Islet of Langerhans (tissue), 1 donor: Measurements from ENCODE around the gene ZBTB7C.

ENCODE experiments used
- FAIRE-seq: peaks from one replicate; lab custom pipeline; 2011; peaks lifted over from hg19 to GRCh38; lab: Jason Lieb, UNC

ZBTB7C gene

GRCh38 chr18:48137374-48138081, 271.7 kb downstream of the ZBTB7C start:
- no peak for FAIRE-seq

- no peak for FAIRE-seq
These were observed 272.3 kb downstream of the ZBTB7C start for GRCh38 chr18:48136827-48137373.

- FAIRE-seq, result no peak
These were observed 272.9 kb downstream of the ZBTB7C start for GRCh38 chr18:48136051-48136826.

GRCh38 chr18:48135436-48135966, 273.7 kb downstream of the ZBTB7C start:
- no peak for FAIRE-seq

DNA sequence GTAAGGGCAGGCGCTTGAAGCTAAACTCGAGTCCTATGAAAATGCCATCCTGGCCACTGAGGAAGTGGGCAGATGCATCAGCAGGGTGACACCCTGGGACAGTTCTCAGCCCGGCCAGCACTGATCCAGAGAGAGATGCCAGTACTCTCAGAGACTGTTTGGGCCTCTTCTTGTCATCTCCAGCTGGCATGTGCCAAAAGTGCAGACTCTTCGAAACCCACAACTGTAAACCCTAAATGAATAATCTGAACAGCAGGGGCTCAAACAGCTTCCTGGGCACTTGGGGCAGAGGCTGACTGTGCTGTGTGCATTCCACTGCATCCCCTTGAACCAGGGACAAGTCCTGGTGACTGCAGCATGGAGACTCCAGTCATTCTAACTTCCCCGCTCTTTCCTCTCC, 274.6 kb downstream of the ZBTB7C start:
- no peak for FAIRE-seq

DNA sequence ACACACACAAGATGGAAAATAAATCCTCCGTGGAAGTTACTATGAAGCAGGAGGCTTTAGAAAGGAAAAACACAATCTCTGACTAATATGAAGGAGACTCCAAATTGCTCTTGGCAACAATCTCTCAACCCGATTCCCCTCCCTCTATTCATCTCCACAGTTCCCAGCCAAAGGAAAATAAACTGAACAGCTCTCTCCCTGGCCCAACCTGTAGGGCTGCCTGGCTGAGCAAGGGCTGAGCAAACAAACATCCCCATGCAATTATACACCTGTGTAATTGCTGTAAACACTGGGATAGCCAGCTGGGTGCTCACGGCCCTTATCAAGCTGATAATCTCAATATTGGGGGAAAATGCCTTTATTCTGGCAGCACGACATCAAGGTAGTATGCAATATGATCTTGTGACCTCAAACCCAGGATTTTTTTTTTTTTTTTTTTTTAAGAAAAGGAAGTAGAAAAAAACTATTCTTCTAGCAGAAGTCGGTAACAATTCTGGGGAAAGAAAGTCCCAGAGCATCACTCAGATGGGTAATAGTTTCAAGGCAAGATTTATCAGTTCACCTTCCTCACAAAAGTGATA, 275.4 kb downstream of the ZBTB7C start:
- FAIRE-seq, result no peak

DNA sequence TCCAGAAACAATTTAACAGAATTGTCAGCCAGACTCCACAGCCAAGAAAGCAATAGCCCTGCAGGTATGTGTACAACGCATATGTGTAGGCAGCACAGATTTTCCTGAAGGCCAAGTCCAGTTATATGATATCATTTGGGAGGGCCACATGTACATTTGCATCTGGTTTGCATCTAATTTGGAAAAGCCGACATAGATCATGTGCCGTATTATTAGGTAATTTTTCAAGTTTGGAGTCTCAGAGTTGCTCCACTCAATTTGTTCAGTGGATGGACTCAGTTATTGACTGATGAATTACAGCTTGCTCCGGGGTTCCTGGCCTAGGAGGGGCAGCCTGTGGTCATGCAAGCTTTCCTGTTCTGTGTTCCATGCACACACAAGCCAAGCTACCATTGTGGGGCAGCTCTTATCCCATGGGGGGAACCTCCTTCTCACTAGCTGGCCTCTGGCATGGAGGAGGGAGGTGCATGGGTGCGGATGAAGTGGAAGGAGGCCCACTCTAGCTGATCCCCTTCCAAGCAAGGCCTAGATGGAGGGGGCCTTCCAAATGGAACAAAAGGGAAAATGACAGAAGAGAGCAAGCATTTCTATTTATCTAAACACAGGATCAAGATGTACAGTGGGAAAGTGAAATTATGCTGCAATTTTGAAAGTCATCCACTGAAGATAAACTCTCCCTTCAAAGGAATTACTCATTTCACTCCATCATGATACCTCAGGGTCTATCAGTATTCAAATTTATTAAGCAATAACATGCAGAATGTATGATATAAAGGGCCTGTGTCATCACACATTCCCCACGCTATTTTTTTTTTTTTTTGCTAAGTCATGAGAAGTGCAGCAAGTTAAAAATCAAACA, 276.2 kb downstream of the ZBTB7C start:
- no peak for FAIRE-seq

DNA sequence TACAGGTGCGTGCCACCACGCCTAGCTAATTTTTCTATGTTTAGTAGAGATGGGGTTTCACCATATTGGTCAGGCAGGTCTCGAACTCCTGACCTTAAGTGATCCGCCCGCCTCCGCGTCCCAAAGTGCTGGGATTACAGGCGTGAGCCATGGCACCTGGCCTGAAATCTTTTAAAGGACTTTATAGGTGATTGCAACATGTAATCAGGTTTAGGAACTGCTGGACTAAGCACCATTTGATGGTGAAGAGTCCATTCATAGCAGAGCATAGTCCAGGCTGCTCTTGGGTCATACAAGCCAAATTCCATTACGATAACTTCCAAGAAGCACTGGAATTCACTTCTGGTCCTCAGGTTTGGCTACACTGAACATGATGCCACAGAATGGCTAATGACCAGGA, 278.1 kb downstream of the ZBTB7C start:
- no peak for FAIRE-seq

DNA sequence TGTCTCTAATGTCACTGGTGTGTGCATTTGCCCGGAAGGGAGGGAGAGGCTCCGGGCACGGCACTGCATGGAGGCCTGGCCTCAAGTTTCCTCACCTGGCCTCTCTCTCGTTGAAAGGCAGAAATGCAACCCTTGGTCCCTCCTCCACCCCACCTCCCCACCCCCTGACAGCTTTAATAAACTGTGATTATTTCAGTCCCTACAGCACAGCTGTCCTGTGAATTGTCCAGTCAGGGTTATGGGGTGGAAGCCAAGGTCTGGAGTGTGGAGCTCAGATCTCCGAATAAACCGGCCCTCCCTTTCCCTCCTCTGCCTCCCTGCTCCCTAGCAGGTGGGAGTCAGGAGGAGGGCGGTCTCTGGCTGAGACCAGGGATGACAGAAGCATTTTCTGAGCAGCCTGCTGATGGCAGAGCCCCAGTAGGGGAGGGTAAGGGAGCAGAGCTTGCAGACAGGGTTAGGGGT, 279.5 kb downstream of the ZBTB7C start:
- no peak for FAIRE-seq

- no peak for FAIRE-seq
These were observed 281.6 kb downstream of the ZBTB7C start for GRCh38 chr18:48127606-48128005.

GRCh38 chr18:48126240-48126639, 282.9 kb downstream of the ZBTB7C start:
- FAIRE-seq, result no peak

GRCh38 chr18:48125724-48126123, 283.5 kb downstream of the ZBTB7C start:
- no peak for FAIRE-seq

DNA sequence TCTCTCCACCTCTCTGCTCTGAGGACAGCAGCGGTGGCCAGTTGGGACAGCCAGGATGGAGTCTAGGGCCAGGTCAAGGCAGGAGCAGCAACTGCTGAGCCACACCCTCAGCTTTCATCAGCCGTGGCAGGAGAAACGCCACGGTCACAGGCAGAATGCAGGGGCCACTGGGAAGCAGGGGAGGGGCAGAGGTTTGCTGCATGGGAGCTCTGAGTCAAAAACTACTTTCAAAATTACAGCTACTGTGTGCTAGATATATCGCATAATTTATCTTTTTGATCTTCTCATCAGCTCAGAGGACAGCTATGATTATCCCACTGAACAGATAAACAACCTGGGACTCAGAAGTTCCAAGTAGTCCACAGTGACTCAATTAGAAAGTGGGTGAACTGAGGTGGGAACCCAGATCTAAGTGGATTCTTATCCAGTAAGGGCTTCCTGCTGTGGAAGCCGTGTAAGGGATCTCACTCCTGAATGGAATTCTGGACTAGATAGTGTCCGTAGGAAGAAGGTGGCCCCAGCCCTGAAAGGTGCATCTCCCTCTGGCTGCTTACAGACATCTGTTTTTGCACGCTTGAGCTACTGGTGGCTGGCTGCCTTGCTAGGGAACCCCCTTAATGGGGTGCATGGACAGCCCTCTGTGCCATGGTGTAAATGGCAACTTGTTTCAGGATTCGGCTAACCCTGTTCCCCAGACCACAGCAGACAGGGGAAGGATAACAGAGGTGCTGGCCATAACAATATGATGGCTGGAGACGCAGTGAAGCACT, 284.1 kb downstream of the ZBTB7C start:
- FAIRE-seq, result no peak

DNA sequence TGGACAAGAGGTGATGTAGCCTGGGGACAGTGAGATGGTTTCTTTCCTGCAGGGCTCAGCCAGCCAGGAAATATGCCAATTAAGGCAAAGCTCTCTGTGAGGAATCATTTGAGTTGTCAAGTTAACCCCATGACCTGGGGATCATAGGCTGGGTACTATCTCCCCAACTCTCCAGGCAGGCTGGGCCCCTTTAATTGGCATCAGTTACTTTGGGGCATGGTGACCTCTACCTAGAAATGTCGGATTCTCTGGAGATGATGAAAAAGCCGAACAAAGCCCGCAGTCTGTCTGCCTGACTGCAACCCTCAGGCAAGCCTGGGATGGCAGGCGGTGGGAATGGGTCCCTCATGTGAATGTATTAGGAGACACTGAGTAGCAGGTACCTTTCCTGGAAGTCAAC, 285.2 kb downstream of the ZBTB7C start:
- FAIRE-seq, result no peak

- FAIRE-seq, result no peak
These were observed 285.9 kb downstream of the ZBTB7C start for GRCh38 chr18:48123324-48123723.

GRCh38 chr18:48122816-48123215, 286.4 kb downstream of the ZBTB7C start:
- FAIRE-seq, result no peak

DNA sequence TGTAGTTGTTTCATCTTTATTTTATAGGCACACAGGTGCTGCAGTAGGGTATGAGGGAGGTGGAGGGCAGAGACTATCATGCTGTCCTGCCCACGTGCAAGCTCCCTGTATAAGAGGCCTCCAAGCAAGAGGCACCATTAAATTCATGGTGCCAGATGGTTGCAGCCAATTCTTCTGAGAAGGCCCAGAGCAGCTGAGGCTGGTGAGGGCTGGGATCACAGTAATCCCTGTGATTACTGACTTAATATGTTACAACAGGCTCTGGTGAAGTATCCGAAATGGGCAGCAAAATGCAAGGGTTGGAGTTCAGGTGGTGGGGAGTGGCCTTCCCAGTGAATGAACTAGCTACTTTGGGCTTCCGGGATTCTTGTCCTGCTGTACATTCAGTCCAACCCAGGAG, 286.8 kb downstream of the ZBTB7C start:
- FAIRE-seq, result no peak

DNA sequence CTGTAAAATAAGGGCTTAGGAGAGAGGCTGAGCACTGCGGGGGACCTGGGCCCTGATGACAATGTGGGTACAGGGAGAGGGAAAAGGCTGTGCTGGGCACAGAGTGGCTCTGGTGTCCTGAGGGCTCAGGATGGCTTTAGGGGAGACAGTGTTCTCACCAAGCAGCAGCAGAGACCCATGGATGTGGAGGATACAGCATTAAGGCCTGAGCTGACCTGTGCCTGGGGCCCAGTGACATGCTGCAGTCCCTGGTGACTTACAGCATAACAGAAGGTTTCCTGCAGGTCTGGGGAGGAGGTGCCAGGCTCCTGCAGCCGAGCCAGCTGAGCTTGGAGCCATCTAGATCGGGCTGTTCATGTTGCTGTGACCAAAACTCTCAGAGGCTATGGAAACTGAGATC, 287.4 kb downstream of the ZBTB7C start:
- FAIRE-seq, result no peak

DNA sequence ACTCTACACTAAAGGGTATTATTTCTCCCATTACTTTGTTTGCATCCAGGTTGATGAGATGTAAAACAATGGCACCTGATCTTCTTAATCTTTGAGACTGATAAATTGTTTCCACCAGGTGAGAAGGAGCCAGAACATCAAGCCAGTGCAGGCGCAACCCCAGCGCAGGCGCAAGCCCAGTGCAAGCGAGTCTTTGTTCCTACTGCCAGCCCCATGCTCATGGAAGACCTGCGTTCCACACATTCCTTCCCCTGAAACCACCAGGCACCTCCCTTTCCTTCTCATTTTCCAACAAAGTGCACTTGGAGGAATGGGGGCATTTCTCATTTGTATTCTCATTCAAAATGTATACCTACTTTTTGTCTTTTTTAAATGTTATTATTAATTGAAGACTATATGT, 290.0 kb downstream of the ZBTB7C start:
- no peak for FAIRE-seq

DNA sequence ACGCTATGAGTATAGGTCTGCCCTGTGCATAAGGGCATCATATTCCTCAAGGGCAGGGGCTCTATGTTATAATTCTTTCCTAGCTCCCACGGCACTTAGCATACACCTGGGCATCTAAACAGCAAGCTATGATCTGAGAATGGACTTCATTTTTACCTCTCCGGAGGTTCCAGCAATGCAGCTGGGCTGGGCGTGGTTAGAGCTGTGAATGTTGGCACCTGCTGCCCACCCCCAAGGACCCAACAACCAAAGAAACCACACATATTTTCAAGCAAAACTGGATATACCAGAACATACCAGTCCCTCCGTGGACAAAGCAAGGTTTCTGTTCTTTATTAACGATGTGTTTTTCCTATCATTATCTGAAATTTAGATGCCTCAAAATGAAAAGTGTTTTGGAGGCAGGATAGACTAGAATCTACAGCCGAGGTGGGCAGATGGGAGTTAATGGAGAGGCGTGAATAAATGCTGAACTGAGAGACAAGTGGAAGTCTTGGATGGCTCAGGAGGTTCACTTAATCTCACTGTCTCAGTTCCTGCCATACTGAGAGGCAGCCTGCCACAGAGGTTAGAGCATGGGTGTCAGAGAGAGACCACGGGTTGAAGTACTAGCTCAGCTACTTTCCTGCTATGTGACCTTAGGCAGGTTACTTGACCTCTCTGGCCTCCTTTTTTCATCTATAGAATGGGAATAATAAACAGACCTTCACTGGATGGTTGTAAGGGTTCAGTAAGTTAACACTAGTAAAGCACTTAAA, 292.1 kb downstream of the ZBTB7C start:
- no peak for FAIRE-seq
